GM20000 (cell line): ENCODE results near the gene NRK.
"Not testable (repeated sequence)": the region's sequence is repeated elsewhere in the genome, so short reads cannot be mapped to it uniquely, and the experiment has no call there.

Experiments used
- DNase-seq: peaks from one replicate; pipeline ENCODE4 v3.0.0; 2012; ENCODE audit warnings: low spot score
- CTCF ChIP-seq: IDR thresholded peaks from 2 replicates; pipeline ENCODE4 v1.5.1; 2012; ENCODE audit warnings: mild to moderate bottlenecking, control low read depth; ENCODE audit errors: extremely low read depth, missing control alignments

The NRK gene

GRCh38 chrX:105820247-105820646 lies 2.1 kb upstream of the NRK start:
- TF ChIP-seq CTCF, result no peak
- no peak for DNase-seq

GRCh38 chrX:105821471-105822121 lies 743 bp upstream of the NRK start:
- no peak for DNase-seq
- TF ChIP-seq CTCF, result no peak

- DNase-seq, result no peak
- TF ChIP-seq CTCF, result no peak
Measured at GRCh38 chrX:105823092-105823455, 735 bp downstream of the NRK start.

GRCh38 chrX:105829011-105829410 lies 6.7 kb downstream of the NRK start:
- no peak for DNase-seq
- TF ChIP-seq CTCF, result no peak

- no peak for DNase-seq
- no peak for TF ChIP-seq CTCF
Measured at GRCh38 chrX:105837232-105837631, 14.9 kb downstream of the NRK start.

GRCh38 chrX:105845631-105846030 lies 23.3 kb downstream of the NRK start:
- TF ChIP-seq CTCF, result no peak
- no peak for DNase-seq

GRCh38 chrX:105850100-105850499 lies 27.8 kb downstream of the NRK start:
- not testable (repeated sequence) for DNase-seq

GRCh38 chrX:105865709-105866108 lies 43.4 kb downstream of the NRK start:
- no peak for TF ChIP-seq CTCF
- DNase-seq, result no peak
